ENCODE results near the gene DBF4.
A peak's percentile ranks its signal among the peaks of the same experiment; 100 is the strongest.
"Not testable (repeated sequence)": the region's sequence is repeated elsewhere in the genome, so short reads cannot be mapped to it uniquely, and the experiment has no call there.

Gene DBF4

GRCh38 chr7:87876040-87876868 is at the start of gene DBF4, which contains the start of gene SLC25A40:
TSS of gene DBF4 (plus strand) at chr7:87876493. CDS start at chr7:87876733, 240 bp downstream.
TSS of gene SLC25A40 (minus strand) at chr7:87876360. CDS start at chr7:87858727, 17,633 bp downstream.
- DNase-seq, result peak; percentile 94

GRCh38 chr7:87828383-87828782 is 47.9 kb upstream of the DBF4 start:
- not testable (repeated sequence) for DNase-seq

GRCh38 chr7:87831097-87831496 is 45.2 kb upstream of the DBF4 start:
- DNase-seq, result no peak

- DNase-seq, result no peak
These were observed 43.2 kb upstream of the DBF4 start for GRCh38 chr7:87833130-87833529.

GRCh38 chr7:87837597-87837996 is 38.7 kb upstream of the DBF4 start:
- no peak for DNase-seq

GRCh38 chr7:87850836-87851593 is 25.3 kb upstream of the DBF4 start:
- DNase-seq, result no peak

GRCh38 chr7:87852306-87852705 is 24.0 kb upstream of the DBF4 start:
- no peak for DNase-seq

- no peak for DNase-seq
These were observed 22.9 kb upstream of the DBF4 start for GRCh38 chr7:87853237-87853864.

GRCh38 chr7:87858417-87859100 is 17.7 kb upstream of the DBF4 start:
- DNase-seq, result no peak

GRCh38 chr7:87866089-87866488 is 10.2 kb upstream of the DBF4 start:
- no peak for DNase-seq

- DNase-seq, result not testable (repeated sequence)
These were observed 9.8 kb upstream of the DBF4 start for GRCh38 chr7:87866533-87866932.

- no peak for DNase-seq
These were observed 5.8 kb upstream of the DBF4 start for GRCh38 chr7:87870471-87870870.

GRCh38 chr7:87872346-87872745 is 3.9 kb upstream of the DBF4 start:
- DNase-seq, result no peak

GRCh38 chr7:87873328-87873727 is 3.0 kb upstream of the DBF4 start:
- not testable (repeated sequence) for DNase-seq

GRCh38 chr7:87874066-87874465 is 2.2 kb upstream of the DBF4 start:
- no peak for DNase-seq

GRCh38 chr7:87875151-87876039 is 898 bp upstream of the DBF4 start:
- no peak for DNase-seq

GRCh38 chr7:87876869-87877234 is 559 bp downstream of the DBF4 start:
- DNase-seq, result peak; percentile 43

GRCh38 chr7:87877366-87878040 is 1.2 kb downstream of the DBF4 start:
- no peak for DNase-seq

GRCh38 chr7:87878208-87878735 is 2.0 kb downstream of the DBF4 start:
- DNase-seq, result no peak

GRCh38 chr7:87882151-87882937 is 6.1 kb downstream of the DBF4 start:
- no peak for DNase-seq
